Stimulated activated CD8-positive, alpha-beta memory T cell treated with anti-CD3 and anti-CD28 coated beads, Interleukin-7, amount 100 ng/mL, for 1 hour (primary cell): ENCODE results near the gene DLGAP5.

Experiments used
- DNase-seq, 2 donors: peaks; one replicate each; pipeline ENCODE4 v3.0.0-alpha.2; 2020; ENCODE audit warnings: low read depth in 2 of 2

The DLGAP5 gene

DNA sequence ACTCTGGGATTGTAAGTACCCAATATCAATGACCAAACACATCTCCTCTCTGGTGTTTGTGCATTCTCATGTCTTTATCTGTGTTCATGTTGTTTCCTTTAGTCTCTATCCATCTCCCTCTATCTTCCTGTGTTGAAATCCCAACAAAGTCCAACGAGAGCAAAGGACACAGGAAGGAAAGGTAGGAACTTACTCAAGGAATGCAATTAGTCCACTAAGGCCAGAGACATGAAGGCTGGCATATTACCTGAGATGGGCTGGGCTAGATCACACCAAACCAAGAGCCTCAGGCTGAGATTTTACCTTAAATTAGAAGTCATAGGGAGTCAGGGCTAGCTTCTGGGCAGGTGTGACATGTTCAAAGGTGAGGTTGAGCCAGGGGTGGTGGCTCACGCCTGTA is 76.7 kb downstream of the DLGAP5 start:
- DNase-seq = no peak

DNA sequence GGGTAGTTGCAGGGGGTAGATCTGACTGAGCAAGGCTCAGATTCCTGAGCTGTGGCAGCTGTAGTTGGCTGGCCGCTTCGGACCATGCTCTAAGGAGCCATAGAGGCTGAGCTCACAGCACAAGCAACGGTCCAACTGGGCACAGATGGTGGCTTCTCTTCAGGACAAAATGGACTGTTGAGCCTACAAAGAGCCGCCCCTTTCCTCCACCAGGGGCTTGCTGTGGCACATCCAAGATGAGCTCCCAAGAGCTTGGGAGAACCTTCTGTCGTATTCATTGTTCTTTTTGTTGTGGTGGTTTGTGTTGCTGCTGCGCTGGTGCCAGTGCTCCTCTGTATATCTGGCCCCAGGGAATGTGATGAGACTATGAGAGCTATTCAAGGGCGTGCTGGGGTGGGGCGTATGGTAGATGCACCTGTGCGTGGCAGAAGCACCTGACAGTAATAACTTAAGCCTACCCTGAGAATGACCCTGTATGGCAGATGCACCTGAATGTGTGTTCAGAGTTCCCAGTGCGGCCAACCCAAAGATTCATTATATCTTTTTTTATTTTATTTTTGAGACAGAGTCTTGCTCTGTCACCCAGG is 80.2 kb downstream of the DLGAP5 start:
- no peak for DNase-seq

DNA sequence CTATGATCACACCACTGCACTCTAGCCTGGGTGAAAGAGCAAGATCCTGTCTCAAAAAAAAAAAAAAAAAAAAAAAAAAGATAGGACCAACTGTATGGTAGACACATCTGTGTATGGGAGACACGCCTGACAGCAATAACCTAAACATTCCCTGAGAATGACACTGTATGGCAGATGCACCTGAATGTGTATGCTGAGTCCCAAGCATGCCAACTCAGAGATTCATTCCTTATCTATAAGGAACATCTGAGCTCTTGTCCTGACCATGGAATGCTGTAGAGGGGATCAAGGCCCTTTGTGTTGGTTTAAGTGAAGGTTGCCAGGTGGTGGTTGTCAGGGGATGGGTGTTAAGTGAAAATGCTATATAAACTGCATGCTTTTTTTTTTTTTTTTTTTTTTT is 81.5 kb downstream of the DLGAP5 start:
- DNase-seq = no peak

DNA sequence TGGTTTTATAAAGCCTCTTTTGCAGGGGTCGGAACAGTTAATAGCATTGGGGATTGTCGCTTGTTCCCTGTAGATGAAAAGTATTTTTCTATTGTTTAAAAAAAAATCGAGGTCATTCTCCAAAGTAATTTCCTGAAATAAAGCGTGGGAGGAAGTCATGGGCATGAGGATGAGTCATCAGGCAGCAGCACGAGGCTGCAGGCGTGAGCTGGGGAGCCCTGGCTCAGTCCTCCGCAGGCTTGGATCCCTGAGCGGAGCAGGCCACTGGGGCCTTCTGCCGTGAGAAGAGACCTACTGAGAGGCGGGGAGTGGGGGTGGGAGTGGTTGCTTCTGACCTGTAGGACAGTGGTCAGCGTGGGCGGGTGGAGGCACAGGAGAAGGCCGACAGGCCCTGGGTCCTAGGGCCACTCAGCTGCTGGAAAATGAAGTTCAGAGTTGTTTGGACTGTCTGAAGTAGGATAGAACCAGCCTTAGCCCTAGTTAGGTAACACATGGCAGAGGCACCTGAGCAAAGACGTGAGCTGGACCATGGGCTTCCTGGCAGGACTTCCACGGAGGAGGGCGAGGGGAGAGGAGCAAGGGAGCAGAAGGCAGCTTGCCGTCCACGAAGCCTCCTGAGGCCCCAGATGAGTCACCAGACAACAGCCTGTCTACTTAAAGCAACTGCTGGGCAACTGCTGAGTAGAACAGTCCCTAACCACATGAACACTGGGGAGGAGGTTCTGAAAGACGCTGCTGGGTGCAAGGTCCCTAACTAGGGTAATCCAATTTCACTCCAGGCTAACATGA is 83.4 kb downstream of the DLGAP5 start:
- no peak for DNase-seq

DNA sequence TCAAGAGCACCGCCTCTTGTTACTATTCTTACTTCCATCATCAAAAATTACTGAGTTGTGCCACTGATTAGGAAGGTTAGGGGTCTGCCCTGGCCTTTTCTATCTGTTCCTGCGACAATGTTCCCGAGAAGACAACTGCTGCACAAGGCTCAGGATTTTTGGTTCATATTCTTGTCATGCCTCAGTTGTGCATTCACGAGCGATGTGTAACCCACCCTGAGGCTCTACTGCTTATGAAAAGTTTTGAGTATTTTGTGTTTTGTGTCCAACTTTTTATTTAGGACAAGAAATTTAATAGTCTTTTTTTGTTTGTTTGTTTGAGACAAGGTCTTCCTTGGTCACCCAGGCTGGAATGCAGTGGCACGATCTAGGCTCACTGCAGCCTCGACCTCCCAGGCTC is 85.4 kb downstream of the DLGAP5 start:
- DNase-seq = no peak

DNA sequence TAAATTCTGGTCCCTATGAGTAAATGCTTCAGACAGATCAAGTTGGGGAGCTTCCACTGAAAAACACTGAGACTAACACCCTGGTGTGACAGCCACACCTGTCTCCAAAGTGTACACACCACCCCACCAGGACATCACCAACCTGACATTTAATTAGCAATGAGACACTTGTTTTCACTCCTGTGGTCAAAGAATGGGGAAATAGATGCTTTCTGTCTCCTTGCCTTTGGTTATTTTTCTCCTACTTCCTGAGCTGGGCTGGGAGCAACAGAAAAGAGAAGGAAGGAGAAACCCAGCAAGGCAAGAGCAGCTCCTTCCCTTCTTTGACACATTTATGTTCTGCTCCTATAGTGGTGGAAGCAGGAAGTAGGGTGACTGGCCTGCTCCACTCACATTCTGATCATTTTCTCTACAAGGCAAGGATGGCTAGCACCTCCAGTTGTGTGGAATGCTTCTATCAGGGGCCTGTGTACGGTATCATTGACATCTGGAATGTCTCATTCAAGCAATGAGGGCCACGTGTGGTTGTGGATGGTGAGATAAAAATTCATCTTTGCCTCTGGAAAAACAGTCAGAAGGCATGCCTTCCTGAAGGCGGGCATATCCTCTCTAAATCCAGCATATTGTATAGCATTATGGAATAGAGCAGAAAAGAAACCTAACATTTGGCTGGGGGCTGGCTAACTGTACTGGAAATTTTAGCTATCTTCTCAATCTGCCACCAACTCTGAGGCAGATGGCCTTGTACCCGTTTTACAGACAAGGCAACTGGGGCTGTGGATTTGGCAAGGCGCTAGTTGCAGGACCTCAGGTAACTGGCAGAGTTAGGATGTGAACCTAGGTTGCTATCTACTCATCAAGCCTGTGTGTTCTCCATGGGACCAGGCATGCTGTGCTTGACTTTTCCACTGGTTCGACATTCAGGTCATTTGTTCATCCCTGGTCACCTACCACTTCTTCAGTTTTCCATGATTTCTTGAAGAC is 87.1 kb downstream of the DLGAP5 start:
- DNase-seq = no peak

DNA sequence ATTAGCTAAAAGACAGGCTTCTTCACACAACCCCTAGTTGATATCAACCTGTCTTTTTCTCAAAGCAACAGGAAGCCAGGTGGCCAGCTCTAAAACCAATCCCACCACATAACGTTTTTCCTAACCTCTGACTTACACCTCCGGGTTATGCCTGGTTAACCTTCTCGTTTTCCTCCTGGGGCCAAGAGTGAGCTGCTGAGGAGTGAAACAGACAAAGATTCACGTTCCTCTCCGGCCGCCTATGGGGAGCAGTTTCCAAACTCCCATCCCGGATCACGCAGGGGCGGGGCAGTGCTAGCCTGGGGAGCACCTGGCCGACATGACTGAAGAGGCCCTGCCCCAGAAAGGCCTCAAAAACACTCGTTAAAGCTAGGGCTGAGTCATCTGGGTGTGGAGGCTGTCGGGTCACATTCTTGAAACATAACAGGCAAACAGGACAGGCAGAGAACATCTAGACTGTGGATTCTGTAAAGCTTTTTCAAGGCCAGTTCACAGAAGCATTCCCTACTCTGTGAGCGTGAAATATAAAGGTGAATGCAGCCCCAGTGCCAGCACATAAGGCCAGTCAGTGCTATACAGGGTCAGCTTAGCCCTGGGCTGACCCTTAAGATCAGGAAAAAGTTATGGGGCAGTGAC is 88.3 kb downstream of the DLGAP5 start:
- DNase-seq = no peak

DNA sequence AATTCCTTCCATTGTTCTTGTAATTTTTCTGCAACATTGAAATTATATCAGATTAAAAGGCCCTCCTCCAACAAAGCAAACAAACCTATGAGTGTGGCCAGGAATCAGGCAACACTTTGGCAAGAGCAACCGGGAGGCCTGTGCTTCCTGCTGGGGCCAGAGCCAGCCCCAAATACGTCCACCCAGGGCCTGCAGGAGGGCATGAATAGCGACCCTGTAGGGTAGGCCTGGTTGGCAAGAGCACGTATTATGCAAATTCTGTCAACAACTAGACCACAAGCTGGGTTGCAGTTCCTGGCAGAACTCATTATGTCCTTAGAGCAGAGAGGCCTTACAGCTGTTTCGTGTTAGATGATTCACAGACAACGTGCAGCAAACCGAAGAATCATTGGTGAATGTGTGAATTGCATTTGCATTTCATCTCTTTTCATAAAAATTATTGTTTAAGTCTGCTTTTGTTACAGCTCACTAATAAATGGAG is 89.2 kb downstream of the DLGAP5 start:
- no peak for DNase-seq

DNA sequence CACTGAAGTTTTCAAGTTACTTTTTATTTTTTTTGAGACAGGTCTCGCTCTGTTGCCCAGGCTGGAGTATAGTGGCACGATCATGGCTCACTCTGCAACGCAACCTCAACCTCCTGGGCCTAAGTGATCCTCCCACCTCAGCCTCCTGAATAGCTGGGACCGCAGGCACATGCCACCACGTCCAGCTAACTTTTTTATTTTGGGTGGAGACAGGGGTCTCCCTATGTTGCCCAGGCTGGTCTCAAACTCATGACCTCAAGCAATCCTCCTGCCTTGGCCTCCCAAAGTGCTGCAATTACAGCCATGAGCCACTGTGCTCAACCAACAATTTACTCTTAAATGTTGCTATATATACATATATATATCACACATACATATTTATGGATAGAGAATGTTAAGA is 89.7 kb downstream of the DLGAP5 start:
- no peak for DNase-seq

DNA sequence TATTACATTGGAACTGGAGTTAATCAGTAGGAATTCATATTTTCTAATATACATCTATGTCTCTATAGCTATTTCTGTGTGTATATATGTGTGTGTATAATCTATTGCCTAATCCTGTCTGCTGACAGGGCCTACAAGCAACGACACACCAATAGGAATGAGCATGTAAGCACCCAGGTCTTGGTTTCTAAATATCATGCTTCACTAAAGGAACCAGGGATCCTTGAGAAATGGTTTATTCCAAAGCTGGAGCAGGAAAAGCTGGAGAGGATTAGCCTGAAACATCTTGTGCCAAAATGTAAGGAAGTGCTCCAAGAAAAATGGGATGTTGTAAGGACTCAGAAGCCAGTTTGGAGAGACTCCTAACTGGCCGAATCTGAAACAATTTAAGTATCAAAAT is 91.6 kb downstream of the DLGAP5 start:
- DNase-seq = no peak

DNA sequence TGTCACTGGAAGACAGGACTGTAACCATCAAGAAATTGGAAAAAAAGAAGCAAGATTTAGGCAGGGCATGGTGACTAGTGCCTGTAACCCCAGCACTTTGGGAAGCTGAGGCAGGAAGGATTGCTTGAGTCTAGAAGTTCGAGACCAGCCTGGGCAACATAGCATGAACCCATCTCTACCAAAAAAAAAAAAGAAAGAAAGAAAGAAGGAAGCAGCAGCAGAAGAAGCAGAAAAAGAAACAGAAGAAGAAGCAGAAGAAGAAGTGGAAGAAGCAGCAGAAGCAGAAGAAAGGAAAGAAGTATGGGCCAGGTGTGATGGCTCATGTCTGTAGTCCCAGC is 92.9 kb downstream of the DLGAP5 start:
- no peak for DNase-seq
